ENCODE measurements around the gene LMX1B.

DNA sequence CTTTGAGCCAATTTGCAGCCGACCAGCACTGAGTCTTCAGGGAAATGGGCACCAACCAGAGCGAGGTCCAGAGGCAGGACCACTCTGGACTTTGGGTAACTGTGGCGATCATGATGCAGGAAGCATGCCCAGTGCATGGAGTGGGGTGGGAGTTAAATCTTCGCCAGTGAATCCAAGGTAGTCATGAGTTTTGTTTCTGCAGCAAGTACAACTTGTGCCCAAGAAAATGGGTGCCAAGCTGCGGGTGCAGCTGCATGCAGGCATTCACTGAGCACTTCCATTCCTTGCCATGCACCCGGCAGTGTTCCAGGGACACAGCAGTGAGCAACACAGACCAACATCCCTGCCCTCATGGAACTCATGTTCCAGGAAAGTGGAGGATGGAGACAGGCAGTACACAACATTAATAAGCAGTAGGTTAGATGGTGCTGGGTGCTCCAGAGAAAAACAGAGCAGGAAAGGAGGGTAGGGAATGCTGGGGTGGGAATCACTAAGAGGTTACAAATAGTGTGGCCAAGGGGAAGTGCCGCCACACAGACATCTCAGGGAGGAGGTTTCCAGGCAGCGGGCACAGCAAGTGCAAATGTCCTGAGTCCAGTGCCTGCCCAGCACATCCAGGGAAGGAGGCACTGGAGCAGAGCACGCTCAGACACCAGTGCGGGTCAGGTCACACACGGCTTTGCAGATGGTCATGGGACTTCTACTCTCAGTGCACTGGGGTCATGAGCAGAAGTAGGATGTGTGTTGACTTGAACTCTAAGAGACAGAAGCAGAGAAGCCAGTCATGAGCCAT, 48.2 kb upstream of the LMX1B start:
- TF ChIP-seq, protein P1, sequence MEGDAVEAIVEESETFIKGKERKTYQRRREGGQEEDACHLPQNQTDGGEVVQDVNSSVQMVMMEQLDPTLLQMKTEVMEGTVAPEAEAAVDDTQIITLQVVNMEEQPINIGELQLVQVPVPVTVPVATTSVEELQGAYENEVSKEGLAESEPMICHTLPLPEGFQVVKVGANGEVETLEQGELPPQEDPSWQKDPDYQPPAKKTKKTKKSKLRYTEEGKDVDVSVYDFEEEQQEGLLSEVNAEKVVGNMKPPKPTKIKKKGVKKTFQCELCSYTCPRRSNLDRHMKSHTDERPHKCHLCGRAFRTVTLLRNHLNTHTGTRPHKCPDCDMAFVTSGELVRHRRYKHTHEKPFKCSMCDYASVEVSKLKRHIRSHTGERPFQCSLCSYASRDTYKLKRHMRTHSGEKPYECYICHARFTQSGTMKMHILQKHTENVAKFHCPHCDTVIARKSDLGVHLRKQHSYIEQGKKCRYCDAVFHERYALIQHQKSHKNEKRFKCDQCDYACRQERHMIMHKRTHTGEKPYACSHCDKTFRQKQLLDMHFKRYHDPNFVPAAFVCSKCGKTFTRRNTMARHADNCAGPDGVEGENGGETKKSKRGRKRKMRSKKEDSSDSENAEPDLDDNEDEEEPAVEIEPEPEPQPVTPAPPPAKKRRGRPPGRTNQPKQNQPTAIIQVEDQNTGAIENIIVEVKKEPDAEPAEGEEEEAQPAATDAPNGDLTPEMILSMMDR (IDR thresholded peaks at IDR 0.05; ENCODE audit: low read depth, low read length, poor library complexity, severe bottlenecking): no peak
- no peak for TF ChIP-seq EZH2phosphoT487 (IDR thresholded peaks at IDR 0.05; ENCODE audit: borderline replicate concordance, low read length)
